Peyer's patch (tissue), 4 donors: ENCODE measurements around the gene DDX50. TPM values are rescaled to one million over a fixed set of nuclear protein-coding genes. Genes with fewer than 3 reads are reported as not detected.
"Not testable (repeated sequence)": the region's sequence is repeated elsewhere in the genome, so short reads cannot be mapped to it uniquely, and the experiment has no call there.

Experiments used
- DNase-seq, 3 donors: peaks; one replicate each; pipeline ENCODE4 v3.0.0-alpha.2; 2017 to 2019
- H3K27ac ChIP-seq, 4 donors: fragments of 200-600 bp; sonication (generic); one replicate each; pipeline ENCODE4 v1.5.1; 2016 to 2019
- H3K27me3 ChIP-seq, 2 donors: fragments of 200-600 bp; sonication (generic); one replicate each; pipeline ENCODE4 v1.5.1; 2019
- H3K36me3 ChIP-seq, 3 donors: fragments of 200-600 bp; sonication (generic); one replicate each; pipeline ENCODE4 v1.5.1; 2016 to 2019
- H3K4me1 ChIP-seq, 4 donors: fragments of 200-600 bp; sonication (generic); one replicate each; pipeline ENCODE4 v1.5.1; 2016 to 2019
- H3K4me3 ChIP-seq, 4 donors: fragments of 200-600 bp; sonication (generic); 1 replicate in 3 of 4; 2 replicates in 1 of 4; pipeline ENCODE4 v1.5.1; 2016 to 2019; ENCODE audit warnings: mild to moderate bottlenecking in 1 of 4
- H3K9me3 ChIP-seq, 4 donors: fragments of 200-600 bp; sonication (generic); one replicate each; pipeline ENCODE4 v1.5.1; 2016 to 2019; ENCODE audit warnings: mild to moderate bottlenecking in 1 of 4
- CTCF ChIP-seq, 6 experiments: fragments of 450-650 bp in 4 of 6; fragments of 200-600 bp in 2 of 6; sonication (generic) in 1 of 6; IDR thresholded peaks; one replicate each; pipeline ENCODE4 v1.5.1; 2017 to 2019; ENCODE audit warnings: antibody characterized with exemption in 6 of 6, mild to moderate bottlenecking in 3 of 6, moderate library complexity in 1 of 6
- POLR2A ChIP-seq, 2 donors: fragments of 450-650 bp; IDR thresholded peaks; one replicate each; pipeline ENCODE4 v1.5.1; 2017; ENCODE audit warnings: antibody characterized with exemption in 2 of 2, mild to moderate bottlenecking in 2 of 2, moderate library complexity in 2 of 2
- total RNA-seq, 4 donors: library from RNA; depleted of rRNA; stranded (reverse); fragments of >200 nt; gene quantifications; one replicate each; pipeline ENCODE4 v1.1.0, GENCODE V29; 2016

DDX50 gene
- total RNA-seq, 4 donors from 2014 or later, result 8.2 to 25.6 (median 16.0) TPM

- Histone ChIP-seq H3K4me3 (no peak overlapping the region), H3K9me3 (no peaks in the 10 kb centered on the region), H3K36me3 (peaks cover 0 to 27% (median 0%) of the 10 kb centered on the region in 3 donors), H3K27me3 (no peaks in the 10 kb centered on the region), H3K27ac (no peak overlapping the region), H3K4me1 (no peaks in the 10 kb centered on the region)
- TF ChIP-seq POLR2A (IDR thresholded peaks at IDR 0.05) (no peak), CTCF (IDR thresholded peaks at IDR 0.05) (no peak)
- DNase-seq, result no peak
Observed at GRCh38 chr10:68924593-68924992, 23.5 kb downstream of the DDX50 start.

- DNase-seq, result no peak
- H3K4me3 ChIP-seq, result no peak overlapping the region
- no peaks in the 10 kb centered on the region for H3K9me3 ChIP-seq
- H3K4me1 ChIP-seq, result no peaks in the 10 kb centered on the region
- H3K36me3 ChIP-seq, result peaks cover 0 to 23% (median 0%) of the 10 kb centered on the region in 3 donors
- H3K27ac ChIP-seq, result no peak overlapping the region
- no peak for TF ChIP-seq POLR2A (IDR thresholded peaks at IDR 0.05)
- no peak for TF ChIP-seq CTCF (IDR thresholded peaks at IDR 0.05)
- H3K27me3 ChIP-seq, result no peaks in the 10 kb centered on the region
Observed at GRCh38 chr10:68925489-68925888, 24.4 kb downstream of the DDX50 start.

- H3K27me3 ChIP-seq, H3K9me3 ChIP-seq, H3K27ac ChIP-seq, H3K4me1 ChIP-seq, DNase-seq, H3K4me3 ChIP-seq: not testable (repeated sequence)
- H3K36me3 ChIP-seq, result peaks cover 0 to 30% (median 0%) of the 10 kb centered on the region in 3 donors
Observed at GRCh38 chr10:68929157-68929556, 28.0 kb downstream of the DDX50 start.

DNA sequence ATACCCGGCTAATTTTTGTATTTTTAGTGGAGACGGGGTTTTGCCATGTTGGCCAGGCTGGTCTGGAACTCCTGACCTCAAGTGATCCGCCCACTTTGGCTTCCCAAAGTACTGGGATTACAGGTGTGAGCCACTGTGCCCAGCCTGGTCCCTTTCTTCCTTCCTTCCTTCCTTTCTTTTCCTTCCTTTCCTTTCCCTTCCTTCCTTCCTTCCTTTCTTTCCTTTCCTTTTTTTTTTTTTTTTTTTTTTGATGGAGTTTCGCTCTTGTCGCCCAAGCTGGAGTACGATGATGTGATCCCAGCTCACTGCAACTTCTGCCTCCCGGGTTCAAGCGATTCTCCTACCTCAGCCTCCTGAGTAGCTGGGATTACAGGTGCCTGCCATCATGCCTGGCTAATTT is 28.8 kb downstream of the DDX50 start:
- H3K36me3 ChIP-seq, result peaks cover 0 to 37% (median 0%) of the 10 kb centered on the region in 3 donors
- H3K9me3 ChIP-seq, H3K27ac ChIP-seq, DNase-seq, H3K4me1 ChIP-seq, H3K4me3 ChIP-seq, H3K27me3 ChIP-seq: not testable (repeated sequence)

DNA sequence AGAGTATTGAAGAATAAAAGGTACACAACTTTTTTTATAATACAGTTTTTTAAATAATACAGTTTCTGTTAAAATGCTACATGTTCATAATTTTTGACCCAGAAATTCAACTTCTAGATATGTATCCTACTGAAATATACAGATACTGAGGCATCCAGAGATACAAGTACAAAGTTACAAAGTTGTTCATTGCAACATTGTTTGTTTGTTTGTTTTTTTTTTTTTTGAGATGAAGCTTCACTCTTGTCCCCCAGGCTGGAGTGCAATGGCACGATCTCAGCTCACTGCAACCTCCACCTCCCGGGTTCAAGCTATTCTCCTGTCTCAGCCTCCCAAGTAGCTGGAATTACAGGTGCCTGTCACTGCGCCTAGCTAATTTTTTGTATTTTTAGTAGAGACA is 31.7 kb downstream of the DDX50 start:
- not testable (repeated sequence) for H3K4me1 ChIP-seq, DNase-seq, H3K9me3 ChIP-seq, H3K27me3 ChIP-seq, H3K27ac ChIP-seq, H3K4me3 ChIP-seq
- peaks cover 0 to 47% (median 0%) of the 10 kb centered on the region in 3 donors for H3K36me3 ChIP-seq

- TF ChIP-seq CTCF (IDR thresholded peaks at IDR 0.05) (no peak), POLR2A (IDR thresholded peaks at IDR 0.05) (no peak)
- no peak overlapping the region for H3K4me3 ChIP-seq
- no peaks in the 10 kb centered on the region for H3K4me1 ChIP-seq
- H3K36me3 ChIP-seq, result peaks cover 0 to 58% (median 0%) of the 10 kb centered on the region in 3 donors
- H3K27ac ChIP-seq, result no peak overlapping the region
- H3K27me3 ChIP-seq, result no peaks in the 10 kb centered on the region
- DNase-seq, result no peak
- no peaks in the 10 kb centered on the region for H3K9me3 ChIP-seq
Observed at GRCh38 chr10:68934994-68935393, 33.9 kb downstream of the DDX50 start.

- Histone ChIP-seq H3K4me1 (no peaks in the 10 kb centered on the region), H3K27ac (no peak overlapping the region), H3K36me3 (peaks cover 0 to 67% (median 0%) of the 10 kb centered on the region in 3 donors), H3K27me3 (no peaks in the 10 kb centered on the region), H3K4me3 (no peak overlapping the region), H3K9me3 (no peaks in the 10 kb centered on the region)
- DNase-seq, result no peak
- TF ChIP-seq CTCF (IDR thresholded peaks at IDR 0.05), result no peak
Observed at GRCh38 chr10:68938117-68938516, 37.0 kb downstream of the DDX50 start.
